Hindlimb muscle (tissue), 1 donor: ENCODE measurements around the gene DOK4. TPM values are rescaled to one million over a fixed set of nuclear protein-coding genes. Genes with fewer than 3 reads are reported as not detected.

Experiments used
- DNase-seq: peaks from one replicate; pipeline ENCODE4 v3.0.0-alpha.2; 2013
- polyA plus RNA-seq: library from polyadenylated mRNA; unstranded; fragments of 120-200 nt; gene quantifications from one replicate; pipeline ENCODE4 v1.2.1, GENCODE V29; 2013; ENCODE audit not compliant: insufficient read length

DOK4 gene
- polyA plus RNA-seq, 1 donor, result 10.2 TPM

DNA sequence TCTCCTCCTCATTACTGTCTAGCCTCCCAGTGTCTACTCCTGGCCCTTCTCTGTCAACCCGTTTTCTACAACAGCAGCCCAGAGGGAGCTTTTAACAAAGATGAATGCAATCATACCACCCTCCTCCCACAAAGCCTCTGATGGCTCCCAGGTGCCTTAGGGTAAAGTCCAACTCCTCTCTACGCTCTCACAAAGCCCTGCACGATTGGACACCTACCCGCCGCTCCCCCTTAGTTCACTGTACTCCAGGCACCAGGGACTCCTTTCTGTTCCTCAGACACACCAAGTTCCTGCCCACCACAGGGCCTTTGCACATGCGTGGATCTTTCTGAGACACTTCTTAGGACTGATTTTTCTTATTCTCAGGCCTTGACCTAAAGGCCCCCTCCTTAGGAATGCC, 32.6 kb upstream of the DOK4 start:
- DNase-seq, result no peak

DNA sequence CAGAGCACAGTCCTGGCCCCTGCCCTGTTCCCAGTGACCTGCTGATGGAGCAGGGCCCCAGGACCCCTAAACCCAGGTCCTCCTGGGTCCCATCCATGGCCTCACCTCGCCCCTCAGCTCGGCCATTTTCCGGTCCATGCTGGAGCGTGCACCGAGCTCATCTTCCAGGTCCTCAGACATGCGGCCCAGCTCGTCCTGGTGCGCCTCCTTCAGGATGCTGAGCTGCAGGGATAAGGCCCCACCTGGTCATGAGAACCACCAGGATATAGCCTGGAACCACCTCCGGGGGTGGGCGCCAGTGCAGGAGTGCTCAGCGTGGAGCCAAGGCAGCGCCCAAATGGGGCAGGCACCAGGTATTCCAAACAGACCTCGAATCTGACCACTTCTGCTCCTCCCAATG, 32.2 kb upstream of the DOK4 start:
- DNase-seq, result no peak

DNA sequence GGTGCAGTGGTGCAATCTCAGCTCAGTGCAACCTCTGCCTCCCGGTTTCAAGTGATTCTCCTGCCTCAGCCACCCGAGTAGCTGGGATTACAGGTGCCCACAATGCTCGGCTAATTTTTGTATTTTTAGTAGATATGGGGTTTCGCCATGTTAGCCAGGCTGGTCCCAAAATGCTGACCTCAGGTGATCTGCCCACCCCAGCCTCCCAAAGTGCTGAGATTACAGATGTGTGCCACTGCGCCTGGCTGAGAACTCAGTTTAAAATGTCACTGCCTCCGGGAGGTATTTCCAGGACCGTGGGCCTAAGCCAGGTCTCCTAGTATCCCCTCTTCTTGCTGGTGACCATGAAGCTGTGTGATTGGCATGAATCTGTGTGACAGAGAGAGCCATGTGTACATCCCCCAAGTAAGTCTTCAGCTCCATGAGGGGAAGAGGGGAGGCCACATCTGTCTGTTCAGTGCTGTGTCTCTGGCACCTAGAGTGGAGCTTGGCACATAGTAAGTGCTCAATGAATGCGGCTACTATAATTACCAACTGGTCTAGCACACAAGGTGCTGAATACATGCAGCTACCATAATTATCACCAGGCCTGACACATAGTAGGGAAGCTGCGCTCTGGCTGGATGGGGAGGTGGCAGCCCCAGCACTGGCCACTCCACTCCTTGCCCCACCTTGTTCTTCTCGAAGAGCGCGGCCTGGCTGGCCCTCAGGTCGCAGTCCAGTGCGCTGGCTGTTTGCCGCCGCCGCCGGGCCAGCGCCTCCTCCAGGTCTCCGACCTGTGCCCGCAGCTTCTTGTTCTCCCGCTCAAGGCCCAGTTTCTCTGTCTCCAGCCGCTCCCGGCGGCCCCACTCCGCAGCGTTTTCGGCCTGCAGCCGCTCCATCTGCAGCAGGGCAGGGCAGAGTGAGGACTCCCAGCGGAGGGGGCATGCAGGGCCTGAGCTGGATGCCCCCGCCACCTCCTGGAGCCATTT, 31.4 kb upstream of the DOK4 start:
- DNase-seq, result no peak

DNA sequence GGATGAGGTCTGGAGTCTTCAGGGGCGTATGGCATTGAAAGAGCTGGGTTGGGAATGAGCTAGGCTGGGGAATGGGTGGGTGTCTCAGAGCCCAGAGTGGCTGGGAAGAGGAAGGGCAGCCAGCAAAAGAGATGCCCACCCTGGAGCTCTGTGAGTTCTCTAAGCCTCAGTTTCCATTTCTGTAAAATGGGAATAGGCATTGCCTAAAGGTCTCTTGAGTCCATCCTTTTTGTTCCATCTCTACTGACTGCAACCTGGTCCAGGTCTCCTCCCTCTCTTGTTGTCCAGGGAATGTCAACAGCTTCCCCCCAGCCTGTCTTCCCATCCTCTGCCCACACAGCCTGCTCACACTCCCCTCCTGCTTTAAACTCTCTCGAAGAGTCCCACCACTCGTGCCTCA, 30.5 kb upstream of the DOK4 start:
- no peak for DNase-seq

DNA sequence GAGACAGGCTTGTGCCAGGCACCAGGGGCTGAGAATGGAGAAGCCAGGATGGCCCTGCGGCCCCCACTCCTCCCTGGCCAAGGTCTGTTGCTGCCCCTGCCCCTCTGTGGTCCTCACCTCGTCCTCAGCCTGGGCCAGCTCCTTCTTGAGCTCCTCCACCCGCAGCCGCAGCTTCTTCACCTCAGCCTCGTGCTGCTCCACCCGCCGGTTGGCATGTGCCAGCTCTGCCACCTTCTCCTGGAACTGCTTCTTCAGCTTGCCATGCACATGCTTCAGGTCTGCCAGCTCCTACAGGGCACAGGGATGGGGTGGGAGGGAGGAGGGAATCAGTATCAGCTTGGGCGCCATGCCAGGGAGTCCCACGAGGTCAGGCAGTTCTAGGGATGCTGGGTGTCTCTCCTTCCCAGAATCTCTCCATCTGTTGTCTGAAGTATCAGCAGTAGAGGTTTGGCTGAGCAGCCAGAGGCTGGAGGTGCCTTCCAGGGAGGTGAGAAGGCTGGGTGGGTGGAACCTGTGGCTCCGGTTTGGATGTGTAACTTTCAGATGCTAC, 30.0 kb upstream of the DOK4 start:
- DNase-seq, result no peak

DNA sequence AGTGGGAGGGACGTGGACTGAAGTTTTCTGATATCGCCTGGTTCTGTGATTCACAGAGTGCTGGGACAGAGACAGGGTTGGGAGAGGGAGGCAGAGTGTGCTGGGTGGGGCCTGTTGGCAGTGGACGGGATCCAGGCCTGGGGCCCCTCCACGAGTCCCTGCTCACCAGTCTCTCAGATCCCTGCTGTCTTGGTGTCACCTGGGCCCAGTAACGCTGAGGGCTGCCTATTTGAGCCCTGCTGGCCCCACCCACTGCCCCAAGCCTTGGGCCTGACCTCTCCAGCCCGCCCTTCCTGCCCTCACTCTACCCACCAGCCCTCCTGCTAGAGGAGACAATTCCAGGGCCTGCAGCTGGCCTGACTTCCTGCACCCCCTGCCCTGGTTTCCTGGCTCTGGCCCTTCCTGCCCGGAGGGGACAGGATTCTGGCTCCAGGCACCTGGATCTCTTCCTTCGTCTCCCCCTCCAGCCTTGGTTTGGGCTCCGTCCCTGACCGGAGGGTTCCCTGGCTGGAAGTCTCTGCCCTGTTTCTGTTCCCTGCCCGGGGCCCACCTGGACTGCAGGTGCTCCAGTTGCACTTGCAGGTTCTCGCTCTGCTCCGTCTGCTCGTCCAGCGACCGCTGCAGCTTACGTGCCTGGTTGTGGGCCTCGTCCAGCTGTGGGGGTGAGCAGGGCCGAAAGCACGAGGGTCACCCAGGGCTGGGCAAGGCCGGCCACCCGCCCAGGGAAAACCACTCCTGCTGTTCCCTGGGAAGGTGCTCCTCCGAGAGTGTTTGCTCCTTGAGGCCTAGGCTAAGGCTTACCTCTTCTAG, 28.7 kb upstream of the DOK4 start:
- no peak for DNase-seq

DNA sequence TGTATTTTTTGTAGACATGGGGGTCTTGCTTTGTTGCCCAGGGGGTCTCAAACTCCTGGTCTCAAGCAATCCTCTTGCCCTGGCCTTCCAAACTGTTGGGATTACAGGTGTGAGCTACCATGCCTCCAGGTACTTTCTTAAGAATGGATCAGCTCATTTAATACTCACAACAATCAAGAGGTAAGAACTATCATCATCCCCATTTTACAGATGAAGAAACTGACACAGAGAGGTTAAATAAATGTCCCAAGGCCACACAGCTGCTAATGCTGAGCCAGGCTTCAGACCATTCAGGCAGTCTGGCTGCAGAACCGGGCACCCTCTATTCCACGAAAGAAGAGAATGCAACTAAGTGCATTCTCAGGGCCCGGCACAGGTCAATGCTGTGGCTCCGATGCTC, 28.1 kb upstream of the DOK4 start:
- DNase-seq, result no peak

DNA sequence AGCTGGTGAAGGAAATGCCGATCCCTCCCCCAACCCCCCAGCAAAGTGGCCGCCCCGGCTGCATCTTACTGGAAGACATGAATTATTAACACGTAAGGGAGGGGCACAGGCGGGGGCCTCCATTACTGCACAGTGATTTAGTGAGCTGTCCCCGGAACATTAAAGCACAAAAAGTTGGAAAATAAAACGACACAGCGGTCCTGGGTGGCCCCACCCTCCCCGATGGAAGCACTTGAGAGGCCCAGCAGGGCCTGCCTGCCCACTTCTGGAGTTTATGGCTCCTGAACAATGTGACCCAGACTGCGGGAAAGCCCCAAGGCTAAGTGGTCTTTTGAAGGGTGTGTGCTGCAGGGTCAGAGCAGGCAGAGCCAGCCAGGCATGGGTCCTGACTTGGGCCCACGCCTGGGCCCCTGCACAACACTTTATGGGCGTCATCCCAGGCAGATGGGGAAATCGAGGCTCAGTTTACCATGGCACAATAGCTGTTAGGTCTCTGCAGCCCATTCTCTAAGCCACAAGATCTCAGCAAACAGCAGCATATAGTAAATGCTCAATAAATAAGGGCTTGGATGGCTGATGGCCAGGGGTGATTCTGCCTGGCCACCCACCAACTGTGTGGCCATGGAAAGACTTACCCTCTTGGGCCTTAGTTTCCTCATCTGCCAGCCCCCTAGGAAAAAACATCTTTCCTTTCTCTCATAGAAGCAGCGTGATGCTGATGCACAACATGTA, 27.2 kb upstream of the DOK4 start:
- DNase-seq, result no peak

DNA sequence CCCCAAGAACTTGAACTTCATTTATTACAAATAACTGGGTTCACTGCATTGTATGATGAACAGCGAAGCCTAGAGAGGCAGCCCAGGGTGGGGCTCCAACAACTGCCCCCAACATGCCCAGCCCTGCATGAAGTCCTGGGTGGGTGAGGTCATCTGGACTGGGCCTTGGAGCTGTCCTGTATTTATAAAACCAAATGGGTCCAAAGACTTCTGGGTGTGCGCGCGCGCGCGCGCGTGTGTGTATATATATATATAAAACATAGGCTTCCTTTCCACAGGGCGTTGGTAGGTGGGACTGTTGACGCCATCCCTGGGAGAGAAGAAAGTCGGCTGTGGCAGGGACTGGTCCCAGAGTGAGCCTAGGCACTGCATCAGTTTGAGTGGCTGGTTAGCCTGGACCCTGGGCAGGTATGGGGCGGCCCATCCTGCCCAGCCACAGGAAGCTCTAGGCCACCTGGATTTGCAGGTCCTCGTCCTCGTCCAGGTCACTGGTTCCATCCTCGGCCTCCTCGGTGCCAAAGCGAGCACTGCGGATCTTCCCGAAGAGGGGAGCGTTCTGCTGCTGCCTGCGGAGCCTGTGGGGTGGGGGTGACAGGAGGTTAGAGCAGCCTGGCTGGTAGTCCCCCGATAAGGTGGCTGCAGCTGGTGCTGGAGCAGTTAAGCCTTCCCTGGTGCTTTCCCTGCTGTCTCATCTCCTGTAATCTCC, 26.2 kb upstream of the DOK4 start:
- no peak for DNase-seq

DNA sequence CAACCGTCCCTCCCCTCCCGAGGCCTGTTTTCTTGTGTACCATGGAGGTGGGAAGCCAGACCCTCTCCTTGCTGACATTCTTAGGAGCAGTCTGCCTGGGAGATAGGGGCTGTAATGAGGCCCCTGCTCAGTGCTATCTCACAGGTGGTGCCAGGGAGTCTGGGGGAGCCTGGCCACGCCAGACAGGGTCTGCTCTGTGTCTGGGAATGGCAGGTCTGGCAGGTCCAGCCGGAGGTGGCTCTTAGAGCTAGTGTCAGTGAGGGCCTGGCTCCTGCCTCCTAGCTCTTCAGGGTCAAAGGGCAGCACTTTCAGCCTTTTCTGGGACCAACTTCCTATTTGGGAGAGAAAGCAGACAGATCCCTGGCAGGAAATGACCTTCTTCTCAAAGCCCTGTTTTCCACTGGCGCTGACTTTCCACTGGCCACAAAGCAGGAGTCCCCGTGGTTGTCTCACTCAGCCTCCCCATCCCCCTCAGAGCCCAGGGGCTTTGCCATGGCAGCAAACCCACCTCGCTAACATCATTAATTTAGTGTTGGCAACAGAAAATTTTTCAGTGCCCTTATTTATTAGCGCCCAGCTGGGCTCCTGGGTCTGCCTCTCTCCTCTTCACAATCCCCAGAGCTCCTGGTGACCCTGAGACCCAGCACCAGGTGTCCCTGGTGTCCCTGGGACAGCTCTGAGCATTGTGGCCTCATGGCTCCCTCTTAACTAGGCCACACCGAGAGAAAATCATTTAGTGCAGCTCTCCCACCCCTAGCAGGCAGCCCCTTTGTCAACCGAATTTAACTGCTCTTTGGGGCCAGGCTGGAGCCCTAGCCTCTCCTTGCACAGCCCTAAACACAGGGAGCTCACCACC, 24.0 kb upstream of the DOK4 start:
- no peak for DNase-seq

DNA sequence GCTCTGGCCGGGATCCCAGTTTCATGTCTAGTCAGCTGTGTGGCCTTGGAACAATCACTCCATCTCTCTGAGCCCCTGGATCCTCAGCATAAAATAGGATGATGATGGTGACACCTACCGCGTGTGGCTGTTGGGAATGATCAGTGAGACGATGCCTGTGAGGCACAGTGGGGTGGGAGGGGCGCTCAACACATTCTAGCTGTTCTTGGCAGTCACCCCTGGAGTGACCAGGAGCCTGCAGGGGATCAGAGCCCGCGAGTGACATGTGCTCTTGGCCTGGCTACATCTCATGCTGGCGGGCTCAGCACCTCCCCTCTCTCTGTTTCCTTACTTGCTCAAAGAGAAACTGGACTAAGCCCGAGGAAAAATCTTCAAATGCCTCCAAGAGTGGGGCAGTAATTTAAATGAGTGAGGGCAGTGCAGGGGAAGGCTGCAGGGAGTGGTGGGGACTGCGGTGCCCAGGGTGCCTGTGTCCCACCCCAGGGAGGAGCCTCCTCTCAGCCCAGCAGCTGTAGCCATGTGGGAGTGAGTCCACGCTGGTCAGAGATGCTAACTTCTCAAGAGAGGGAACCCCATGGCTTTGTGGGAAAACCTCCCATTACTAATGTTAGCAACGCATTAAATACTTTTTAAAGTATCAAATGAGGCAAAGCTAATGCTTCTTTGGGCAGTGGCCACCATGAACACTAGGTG, 23.1 kb upstream of the DOK4 start:
- DNase-seq, result no peak

DNA sequence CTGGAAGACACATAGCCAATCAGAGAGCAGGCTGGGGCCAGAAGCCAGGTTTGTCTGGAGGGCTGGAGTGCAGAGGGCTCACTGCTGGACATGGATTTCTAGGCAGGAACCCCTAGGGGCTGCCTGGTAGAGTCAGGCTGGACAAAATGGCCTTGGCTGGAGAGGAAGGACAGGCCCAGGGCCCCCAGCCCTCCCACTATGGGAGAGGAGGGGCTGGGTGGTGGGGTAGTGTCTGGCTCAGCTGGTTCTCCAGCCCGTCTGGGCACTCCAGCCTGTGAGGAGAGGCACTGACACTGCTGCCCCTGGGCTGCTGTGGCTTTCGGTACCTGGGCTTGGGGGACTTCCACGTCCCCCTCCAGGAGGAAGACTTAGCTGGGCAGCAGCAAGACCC, 21.7 kb upstream of the DOK4 start:
- no peak for DNase-seq

DNA sequence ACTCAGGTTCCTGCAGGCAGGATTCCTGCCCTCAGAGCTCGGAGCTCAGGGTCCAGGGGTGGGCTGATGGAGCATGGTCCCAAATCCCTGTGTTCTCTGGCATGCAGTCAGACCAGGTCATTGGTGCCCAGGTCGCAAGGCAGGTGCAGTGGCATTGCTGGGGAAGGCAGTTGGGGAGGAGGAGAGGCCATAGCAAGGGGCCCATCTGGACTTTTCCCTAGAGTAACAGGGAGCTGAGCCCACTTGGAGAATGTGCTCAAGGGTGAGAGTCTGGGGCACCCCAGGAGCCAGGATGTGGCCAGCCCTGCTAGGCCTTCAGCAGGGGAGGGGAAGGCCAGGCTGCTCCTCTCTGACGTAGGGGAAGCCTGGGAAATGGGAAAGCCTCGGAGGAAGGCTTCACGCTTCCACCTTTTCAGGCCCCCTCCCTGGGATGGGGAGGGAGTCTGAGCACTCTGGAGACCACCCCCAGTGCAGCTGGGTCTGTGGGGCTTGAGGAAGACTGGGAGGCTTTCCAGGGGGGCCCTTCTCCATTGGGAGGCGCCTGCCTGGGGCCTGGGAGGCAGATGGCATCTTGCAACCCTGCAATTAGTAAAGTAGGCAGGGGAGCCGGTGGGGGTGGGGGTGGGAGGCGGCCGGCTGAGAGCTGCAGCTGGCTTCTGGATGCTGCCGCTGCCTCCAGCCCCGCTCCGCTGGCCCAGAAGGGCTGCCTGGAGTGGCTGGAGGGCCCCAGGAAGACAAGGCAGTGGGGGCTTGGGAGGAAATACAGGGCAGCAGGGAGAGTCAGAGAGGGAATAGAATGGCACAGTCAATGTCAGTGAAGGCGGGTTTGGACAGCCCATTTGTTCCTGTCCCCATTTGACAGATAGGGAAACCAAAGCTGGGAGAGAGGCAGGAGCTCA, 21.1 kb upstream of the DOK4 start:
- DNase-seq, result no peak

DNA sequence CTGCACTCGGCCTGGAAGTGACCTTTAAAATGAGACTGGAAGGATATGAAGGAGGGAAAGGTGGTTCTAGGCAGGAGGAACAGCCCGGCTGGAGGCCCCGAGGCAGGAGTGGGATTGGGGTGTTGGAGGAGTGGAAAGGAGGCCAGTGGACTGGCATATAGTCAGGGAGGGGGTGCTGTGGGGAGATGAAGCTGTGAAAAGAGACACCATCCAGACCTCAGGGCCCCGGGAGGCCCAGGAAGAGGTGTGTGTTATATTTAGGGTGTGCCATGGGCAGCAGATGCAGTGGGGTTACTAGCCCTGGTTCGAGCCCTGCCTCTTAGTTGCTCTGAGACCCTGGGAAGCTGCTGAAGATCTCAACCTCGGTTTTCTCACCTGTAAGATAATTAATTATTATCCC, 18.9 kb upstream of the DOK4 start:
- DNase-seq, result no peak

DNA sequence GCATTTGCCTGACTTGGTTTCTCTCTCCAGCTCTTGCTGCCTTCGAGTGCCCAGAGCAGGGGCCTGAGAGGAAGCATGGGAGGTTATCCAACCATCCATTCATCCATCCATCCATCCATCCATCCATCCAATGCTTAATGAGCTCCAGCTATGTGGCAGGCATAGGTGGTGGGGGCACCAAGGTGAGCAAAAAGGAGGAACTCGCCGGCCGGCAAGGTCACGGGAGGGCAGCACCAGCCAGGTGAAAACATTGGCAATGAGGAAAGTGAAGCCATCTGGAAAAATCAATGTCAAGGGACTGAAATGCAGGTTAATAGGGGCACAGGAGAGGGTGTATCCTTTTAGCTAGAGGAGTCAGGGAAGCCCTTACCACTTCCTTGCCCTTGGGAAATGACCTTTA, 18.2 kb upstream of the DOK4 start:
- no peak for DNase-seq

DNA sequence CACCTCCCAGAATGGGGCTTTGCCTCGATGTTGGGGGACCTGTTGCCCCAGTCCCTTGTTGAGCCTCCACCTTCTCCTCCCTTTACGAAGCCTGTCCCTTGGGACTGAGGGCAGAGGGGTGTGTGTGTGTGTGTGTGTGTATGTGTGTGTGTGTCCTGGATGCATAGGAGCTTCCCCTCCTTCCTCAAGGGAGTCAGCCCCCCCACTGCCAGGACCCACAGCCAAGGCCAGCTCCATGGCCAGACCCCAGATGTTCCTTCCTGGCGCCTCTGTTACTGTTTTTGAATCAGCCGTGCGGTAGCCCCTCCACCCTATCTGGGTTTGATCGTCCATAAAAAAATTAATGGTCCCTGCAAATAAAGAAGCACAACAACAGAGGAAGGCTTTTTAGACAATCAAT, 17.7 kb upstream of the DOK4 start:
- DNase-seq, result no peak

DNA sequence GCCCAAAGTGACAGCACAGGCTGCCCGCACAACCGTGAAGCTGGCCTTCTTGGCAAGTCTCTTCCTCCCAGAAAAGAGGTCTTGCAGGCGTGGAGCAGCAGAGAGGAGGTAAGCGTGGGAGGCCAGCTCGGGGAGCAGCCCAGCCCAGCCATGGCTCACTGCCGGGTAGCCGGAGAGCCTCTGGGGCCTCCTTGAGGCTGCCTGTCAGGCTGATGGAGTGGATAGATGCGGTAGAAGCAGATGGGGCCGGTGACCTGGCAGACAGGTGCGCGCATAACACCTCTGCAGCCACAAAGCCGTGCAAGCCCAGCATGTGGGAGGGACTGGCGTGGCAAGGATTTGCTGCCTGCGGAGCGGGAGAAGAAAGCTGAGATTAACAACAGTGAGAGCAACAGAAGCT, 17.1 kb upstream of the DOK4 start:
- no peak for DNase-seq

DNA sequence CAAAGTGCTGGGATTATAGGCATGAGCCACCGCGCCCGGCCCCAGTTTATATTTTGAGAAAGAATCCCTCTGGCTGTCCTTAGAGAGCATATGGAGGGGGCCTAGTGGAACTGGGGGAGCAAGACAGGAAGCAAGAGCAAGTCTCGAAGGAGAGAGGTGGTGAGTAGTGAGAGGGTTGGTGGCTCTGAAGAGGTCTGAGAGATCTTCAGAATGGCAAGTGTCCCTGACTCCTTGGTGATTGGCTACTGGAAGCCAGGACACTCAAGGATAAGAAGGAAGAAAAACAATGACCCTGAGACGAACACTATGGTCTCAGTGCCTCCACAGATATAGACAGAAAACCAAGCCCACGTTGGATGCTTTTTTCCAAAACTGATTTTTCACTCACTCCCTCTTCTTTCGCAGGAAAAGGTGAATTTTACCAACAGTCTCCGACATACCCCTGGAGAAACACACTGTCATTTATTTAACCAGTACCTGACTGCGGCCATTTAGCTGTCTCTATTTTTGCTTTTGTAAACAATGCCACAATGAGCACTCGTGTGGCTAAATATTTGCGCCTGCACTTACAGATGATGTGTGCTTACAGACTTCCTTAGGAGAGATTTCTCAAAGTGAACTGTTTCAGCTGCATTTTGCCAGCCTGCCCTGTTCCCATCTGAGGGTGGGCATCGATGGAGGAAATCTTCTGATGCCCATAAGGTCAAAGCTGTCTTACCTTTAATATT, 15.9 kb upstream of the DOK4 start:
- no peak for DNase-seq

DNA sequence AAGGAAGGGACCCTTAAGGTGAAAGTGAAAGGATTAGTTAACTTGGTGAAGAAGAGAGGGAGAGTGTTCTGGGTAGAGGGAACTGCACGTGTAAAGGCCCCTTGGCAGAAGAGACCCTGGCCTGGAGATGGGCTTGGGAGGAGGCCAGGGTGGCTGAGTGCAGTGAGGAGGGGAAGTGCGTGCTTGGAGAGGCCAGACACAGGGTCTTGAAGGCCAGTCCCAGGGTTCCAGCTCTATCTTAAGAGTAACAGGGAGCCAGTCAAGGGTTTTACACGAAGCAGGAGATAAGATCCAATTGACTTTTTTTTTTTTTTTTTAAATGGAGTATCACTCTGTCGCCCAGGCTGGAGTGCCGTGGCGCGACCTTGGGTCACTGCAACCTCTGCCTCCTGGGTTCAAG, 15.2 kb upstream of the DOK4 start:
- no peak for DNase-seq
